Spleen (tissue), 7 donors: Measurements from ENCODE around the gene CLIP1.

Experiments
- POLR2AphosphoS5 ChIP-seq, 3 donors: sonication (generic); formaldehyde crosslinking; IDR thresholded peaks; one replicate each; pipeline ENCODE4 v1.5.1; 2017; ENCODE audit warnings: antibody characterized with exemption in 3 of 3
- TF ChIP-seq, protein P1 (sequence below), 11 experiments: fragments of 200-600 bp in 7 of 11; fragments of 450-650 bp in 4 of 11; sonication (generic) in 4 of 11; IDR thresholded peaks in 8 of 11; conservative IDR thresholded peaks in 3 of 11; 1 replicate in 7 of 11; 2 replicates in 4 of 11; pipeline versions ENCODE4 v1.4.0 to v1.8.0; 2016 to 2021; ENCODE audit warnings: antibody characterized with exemption in 11 of 11, inconsistent platforms in 4 of 11, mild to moderate bottlenecking in 1 of 11
- donor health status: DM: no; HTN: no; CAD: no; lungs with moderate emphysema.
- donor health status: DM: no; HTN: no; CAD: no.
- donor health status: DM: no; HTN: no; CAD: no.

DNA sequence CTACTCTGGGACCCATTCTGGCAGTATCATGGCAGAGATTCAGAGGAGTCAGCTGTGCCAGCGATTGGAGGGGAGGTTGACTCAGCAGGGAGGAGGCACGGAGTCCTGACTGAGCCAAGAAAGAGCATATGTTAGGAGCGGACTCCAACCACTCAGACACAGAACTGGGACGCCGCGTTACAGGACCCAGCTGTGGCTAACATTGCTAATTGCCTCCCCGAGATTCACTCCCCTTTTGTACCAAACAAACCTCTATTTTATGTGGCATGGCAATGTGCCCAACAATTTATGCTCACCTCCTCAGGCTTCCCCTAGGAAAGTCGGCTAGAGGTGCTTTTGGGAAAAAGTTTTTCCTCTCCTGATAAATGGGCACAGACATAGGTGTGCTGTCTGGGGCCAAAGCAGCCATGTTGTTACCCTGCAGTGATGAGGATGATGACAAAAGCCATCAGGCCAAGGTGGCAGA lies 15.2 kb upstream of the CLIP1 start:
- TF ChIP-seq, protein P1, sequence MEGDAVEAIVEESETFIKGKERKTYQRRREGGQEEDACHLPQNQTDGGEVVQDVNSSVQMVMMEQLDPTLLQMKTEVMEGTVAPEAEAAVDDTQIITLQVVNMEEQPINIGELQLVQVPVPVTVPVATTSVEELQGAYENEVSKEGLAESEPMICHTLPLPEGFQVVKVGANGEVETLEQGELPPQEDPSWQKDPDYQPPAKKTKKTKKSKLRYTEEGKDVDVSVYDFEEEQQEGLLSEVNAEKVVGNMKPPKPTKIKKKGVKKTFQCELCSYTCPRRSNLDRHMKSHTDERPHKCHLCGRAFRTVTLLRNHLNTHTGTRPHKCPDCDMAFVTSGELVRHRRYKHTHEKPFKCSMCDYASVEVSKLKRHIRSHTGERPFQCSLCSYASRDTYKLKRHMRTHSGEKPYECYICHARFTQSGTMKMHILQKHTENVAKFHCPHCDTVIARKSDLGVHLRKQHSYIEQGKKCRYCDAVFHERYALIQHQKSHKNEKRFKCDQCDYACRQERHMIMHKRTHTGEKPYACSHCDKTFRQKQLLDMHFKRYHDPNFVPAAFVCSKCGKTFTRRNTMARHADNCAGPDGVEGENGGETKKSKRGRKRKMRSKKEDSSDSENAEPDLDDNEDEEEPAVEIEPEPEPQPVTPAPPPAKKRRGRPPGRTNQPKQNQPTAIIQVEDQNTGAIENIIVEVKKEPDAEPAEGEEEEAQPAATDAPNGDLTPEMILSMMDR (IDR thresholded peaks at IDR 0.05 in 8 of 11, conservative IDR thresholded peaks at IDR 0.05 in 3 of 11): no peak
- TF ChIP-seq POLR2AphosphoS5 (IDR thresholded peaks at IDR 0.05): no peak
